22Rv1 (cell line): ENCODE results near the gene NRXN2.

Experiments
- H3K27ac ChIP-seq: fragments of 450-650 bp; 2 replicates; pipeline ENCODE4 v1.5.1; 2017
- ZFX ChIP-seq: fragments of 450-650 bp; IDR thresholded peaks from 2 replicates; pipeline ENCODE4 v1.6.1; 2017; ENCODE audit warnings: antibody characterized with exemption, borderline replicate concordance
- TF ChIP-seq, protein P1 (sequence below): fragments of 450-650 bp; IDR thresholded peaks from 2 replicates; pipeline ENCODE4 v1.5.1; 2017; ENCODE audit warnings: mild to moderate bottlenecking

The NRXN2 gene

DNA sequence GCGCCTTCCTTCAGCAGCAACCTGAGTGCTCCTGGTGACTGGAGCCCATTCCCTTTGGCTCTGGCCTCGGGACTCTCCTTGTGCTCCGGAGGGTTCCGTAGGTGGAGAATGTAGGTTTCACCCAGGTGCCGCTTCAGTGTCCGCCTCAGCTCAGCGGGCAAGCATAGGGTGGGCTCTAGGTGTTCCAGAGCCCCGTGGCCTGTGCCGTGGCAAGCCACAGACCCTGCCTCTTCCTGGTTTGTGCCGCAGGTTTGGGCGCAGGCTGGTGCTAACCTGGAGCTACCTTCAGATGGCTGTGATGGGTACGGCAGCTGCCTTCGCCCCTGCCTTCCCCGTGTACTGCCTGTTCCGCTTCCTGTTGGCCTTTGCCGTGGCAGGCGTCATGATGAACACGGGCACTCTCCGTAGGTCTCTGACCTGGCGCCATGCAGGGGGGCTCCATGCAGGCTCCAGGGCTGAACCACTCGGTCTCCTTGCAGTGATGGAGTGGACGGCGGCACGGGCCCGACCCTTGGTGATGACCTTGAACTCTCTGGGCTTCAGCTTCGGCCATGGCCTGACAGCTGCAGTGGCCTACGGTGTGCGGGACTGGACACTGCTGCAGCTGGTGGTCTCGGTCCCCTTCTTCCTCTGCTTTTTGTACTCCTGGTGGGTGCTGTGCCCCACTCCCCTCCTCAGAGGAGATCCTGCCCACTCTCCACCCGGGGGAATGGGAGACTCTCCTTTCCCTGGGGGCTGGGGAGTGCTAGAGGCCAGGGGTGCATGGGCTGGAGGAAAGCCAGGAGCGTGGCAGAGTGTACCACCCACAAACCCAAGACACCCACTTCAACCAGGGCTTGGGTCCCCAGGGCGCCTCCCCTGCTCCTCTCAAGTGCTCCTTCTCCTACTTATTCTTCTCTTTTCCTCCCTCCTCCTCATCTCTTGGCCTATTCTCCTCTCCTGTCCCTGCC, 129.6 kb downstream of the NRXN2 start:
- TF ChIP-seq, protein P1, sequence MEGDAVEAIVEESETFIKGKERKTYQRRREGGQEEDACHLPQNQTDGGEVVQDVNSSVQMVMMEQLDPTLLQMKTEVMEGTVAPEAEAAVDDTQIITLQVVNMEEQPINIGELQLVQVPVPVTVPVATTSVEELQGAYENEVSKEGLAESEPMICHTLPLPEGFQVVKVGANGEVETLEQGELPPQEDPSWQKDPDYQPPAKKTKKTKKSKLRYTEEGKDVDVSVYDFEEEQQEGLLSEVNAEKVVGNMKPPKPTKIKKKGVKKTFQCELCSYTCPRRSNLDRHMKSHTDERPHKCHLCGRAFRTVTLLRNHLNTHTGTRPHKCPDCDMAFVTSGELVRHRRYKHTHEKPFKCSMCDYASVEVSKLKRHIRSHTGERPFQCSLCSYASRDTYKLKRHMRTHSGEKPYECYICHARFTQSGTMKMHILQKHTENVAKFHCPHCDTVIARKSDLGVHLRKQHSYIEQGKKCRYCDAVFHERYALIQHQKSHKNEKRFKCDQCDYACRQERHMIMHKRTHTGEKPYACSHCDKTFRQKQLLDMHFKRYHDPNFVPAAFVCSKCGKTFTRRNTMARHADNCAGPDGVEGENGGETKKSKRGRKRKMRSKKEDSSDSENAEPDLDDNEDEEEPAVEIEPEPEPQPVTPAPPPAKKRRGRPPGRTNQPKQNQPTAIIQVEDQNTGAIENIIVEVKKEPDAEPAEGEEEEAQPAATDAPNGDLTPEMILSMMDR: no peak
- no peak for TF ChIP-seq ZFX
- no peak overlapping the region for H3K27ac ChIP-seq

DNA sequence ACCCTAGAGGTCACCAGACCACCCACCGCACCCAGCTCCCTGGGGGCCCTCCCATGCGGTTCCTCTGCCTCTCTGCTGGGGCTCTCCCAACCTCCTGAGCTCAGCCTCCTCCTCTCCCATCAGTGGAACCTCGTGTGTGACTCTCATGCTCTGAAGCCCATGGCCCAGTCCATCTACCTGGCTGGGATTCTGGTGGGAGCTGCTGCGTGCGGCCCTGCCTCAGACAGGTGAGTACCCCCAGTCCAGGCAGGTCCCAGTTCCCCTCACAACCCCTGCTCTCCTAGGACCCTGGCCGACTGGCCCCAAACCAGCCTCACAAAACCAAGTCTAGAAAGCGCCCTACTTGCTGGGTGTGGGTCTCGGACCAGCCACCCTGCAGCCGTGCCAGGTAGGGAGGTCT, 130.3 kb downstream of the NRXN2 start:
- TF ChIP-seq, protein P1: no peak
- TF ChIP-seq ZFX: no peak
- H3K27ac ChIP-seq: no peak overlapping the region

DNA sequence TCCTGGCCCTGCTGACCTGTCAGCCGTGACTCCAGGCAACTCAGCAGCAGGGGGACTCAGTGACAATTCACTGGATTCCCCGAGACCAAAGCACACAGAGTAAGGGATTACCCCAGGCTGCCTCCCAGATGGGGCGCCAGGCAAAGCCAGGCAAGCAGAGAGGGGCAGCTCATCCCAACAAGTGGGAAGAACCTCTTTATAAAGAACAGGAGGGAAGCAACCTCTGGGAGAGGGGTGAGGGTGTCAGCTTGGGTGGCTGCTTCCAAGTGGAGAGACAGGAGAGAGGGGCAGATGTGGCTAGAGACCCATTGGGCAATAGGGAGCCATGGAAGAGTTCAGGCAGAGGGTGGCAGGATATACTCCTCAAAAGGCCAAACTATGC, 130.8 kb downstream of the NRXN2 start:
- TF ChIP-seq, protein P1: no peak
- no peak for TF ChIP-seq ZFX

DNA sequence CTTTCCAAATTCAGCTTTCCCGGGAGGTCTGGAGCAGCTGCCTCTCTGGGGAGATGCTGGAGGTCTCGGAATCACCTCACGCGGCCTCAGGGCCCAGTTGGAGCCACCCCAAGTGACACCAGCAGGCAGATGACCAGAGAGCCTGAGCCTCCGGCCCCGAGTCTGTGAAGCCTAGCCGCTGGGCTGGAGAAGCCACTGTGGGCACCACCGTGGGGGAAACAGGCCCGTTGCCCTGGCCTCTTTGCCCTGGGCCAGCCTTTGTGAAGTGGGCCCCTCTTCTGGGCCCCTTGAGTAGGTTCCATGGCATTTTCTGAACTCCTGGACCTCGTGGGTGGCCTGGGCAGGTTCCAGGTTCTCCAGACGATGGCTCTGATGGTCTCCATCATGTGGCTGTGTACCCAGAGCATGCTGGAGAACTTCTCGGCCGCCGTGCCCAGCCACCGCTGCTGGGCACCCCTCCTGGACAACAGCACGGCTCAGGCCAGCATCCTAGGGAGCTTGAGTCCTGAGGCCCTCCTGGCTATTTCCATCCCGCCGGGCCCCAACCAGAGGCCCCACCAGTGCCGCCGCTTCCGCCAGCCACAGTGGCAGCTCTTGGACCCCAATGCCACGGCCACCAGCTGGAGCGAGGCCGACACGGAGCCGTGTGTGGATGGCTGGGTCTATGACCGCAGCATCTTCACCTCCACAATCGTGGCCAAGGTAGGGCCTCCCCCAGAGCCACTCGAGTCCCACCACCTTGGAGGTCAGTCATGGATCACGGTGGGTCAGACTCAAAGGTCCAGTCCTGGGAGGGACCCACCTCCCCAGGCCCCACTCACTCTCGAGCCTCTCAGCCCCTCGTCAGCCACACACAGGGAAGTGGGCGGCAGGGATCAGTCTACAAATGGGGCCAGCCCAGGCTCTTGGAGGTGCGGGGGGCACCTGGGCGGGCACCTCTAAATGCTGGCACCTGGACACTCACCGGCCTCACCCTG, 131.5 kb downstream of the NRXN2 start:
- no peak overlapping the region for H3K27ac ChIP-seq
- TF ChIP-seq ZFX: no peak
- TF ChIP-seq, protein P1: no peak

More for the DNA sequence above, 130.8 kb downstream of the NRXN2 start:
- H3K27ac ChIP-seq: no peak overlapping the region

DNA sequence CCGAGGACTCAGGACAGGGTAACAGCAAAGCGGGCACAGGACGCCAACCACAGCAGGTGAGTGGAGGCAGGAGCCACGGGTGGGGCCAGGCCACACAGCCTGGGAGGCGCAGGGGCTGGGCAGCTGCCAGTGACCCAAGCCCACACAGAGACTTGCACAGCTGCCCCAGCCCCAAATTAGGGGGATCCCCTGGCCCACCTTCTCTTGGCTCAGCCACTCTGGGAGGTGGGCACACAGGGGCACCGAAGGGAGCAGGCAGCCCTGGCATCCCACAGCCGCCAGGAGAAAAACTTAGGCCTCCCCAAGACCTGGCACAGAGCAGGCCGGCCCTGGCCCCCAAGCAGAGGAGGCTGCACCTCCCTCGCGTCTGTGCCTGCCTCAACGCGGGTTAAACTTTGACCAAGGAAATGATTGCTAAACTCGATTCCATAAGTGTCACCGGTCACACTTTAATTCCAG, 132.2 kb downstream of the NRXN2 start, which contains the start of gene SLC22A12:
Gene SLC22A12 (plus strand): TSS at position 458 of the 459 bp plus-strand sequence. CDS start 337 bp downstream, outside the sequence.
- H3K27ac ChIP-seq: no peak within 1 kb of the TSS
- no peak for TF ChIP-seq ZFX
- TF ChIP-seq, protein P1: no peak

DNA sequence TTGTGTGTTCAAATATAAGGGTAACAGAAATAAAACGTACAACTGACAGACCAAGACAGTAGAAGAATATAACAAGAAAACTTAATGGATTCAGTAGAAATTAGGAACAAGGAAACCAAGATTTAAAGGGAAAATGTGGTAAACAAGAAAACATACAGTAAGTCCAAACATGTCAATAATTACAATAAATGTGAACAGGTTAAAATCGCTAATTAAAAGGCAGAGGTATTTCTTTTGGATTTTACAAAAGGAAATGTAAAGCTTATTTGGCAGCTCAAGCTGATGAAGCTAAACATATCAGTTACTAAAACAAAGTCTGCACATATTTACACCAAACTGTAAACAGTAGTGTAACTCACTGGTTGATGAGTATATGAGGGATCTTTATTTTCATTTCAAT, 134.3 kb downstream of the NRXN2 start:
- TF ChIP-seq, protein P1: no peak
- TF ChIP-seq ZFX: no peak
- no peak overlapping the region for H3K27ac ChIP-seq
